Peyer's patch (tissue), 4 donors: ENCODE data around the gene FBLL1.

Experiments used
- POLR2A ChIP-seq, 2 donors: fragments of 450-650 bp; IDR thresholded peaks; one replicate each; pipeline ENCODE4 v1.5.1; 2017; ENCODE audit warnings: antibody characterized with exemption in 2 of 2, mild to moderate bottlenecking in 2 of 2, moderate library complexity in 2 of 2
- TF ChIP-seq, protein P1 (sequence below), 6 experiments: fragments of 450-650 bp in 4 of 6; fragments of 200-600 bp in 2 of 6; sonication (generic) in 1 of 6; IDR thresholded peaks; one replicate each; pipeline ENCODE4 v1.5.1; 2017 to 2019; ENCODE audit warnings: antibody characterized with exemption in 6 of 6, mild to moderate bottlenecking in 3 of 6, moderate library complexity in 1 of 6

DNA sequence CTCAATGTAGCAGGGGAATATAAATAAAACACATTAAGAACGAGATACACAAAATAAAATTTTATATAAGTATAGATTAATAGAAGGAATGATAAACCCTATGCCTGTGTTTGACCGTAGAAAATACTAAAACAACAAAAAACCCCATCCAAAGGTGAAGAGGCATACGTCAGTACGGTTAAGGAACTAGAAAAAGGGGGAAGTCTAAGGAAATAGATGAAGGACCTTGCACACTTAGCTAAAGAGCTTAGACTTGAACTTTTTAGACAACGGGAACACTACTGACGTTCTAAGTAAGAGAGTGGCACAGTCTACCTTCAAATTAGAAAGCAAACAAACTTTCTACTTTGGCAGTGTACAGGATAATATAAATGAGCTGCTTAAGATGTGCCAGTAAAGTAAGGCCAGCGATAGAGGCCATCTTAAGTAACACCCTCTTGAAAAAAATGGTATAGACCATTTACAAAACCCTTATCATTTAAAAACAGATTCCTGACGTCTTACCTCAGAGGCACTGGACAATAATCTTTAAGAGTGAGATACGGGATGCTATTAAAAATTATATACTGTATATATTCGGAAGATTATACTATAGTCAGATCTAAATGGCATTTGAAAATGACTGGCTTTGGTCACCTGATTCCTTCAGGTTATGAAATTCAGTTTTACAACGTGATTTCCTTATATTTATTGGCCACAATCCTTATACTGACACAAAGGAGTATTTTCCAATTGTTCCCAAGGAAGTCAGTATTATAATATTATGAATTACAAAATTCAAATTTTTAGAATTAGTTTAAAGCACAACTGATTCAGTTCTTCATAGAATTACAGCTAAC, 41.6 kb downstream of the FBLL1 start:
- TF ChIP-seq, protein P1, sequence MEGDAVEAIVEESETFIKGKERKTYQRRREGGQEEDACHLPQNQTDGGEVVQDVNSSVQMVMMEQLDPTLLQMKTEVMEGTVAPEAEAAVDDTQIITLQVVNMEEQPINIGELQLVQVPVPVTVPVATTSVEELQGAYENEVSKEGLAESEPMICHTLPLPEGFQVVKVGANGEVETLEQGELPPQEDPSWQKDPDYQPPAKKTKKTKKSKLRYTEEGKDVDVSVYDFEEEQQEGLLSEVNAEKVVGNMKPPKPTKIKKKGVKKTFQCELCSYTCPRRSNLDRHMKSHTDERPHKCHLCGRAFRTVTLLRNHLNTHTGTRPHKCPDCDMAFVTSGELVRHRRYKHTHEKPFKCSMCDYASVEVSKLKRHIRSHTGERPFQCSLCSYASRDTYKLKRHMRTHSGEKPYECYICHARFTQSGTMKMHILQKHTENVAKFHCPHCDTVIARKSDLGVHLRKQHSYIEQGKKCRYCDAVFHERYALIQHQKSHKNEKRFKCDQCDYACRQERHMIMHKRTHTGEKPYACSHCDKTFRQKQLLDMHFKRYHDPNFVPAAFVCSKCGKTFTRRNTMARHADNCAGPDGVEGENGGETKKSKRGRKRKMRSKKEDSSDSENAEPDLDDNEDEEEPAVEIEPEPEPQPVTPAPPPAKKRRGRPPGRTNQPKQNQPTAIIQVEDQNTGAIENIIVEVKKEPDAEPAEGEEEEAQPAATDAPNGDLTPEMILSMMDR (IDR thresholded peaks at IDR 0.05) = no peak
- TF ChIP-seq POLR2A (IDR thresholded peaks at IDR 0.05) = no peak
